Psoas muscle (tissue), 8 donors: ENCODE data around the gene EXOC3. TPM values are rescaled to one million over a fixed set of nuclear protein-coding genes. Genes with fewer than 3 reads are reported as not detected.

ENCODE experiments used
- ATAC-seq, 4 donors: fragments of 200-7000 bp; cut with Tn5 transposase; one replicate each; pipeline ENCODE4 v1.9.1; 2020; ENCODE audit warnings: moderate library complexity in 3 of 4, mild to moderate bottlenecking in 2 of 4
- DNase-seq, 2 donors: peaks; one replicate each; pipeline ENCODE4 v3.0.0-alpha.2; 2020
- H3K27ac ChIP-seq: fragments of 200-600 bp; one replicate; pipeline ENCODE4 v1.8.0; 2022
- H3K27me3 ChIP-seq, 3 donors: fragments of 200-600 bp in 1 of 3; one replicate each; pipeline versions ENCODE4 v1.6.1 to v1.8.0; 2013 to 2022; ENCODE audit warnings: low read length in 2 of 3, mild to moderate bottlenecking in 2 of 3, moderate library complexity in 1 of 3; ENCODE audit not compliant: insufficient read depth in 3 of 3
- H3K36me3 ChIP-seq, 2 donors: fragments of 200-600 bp in 1 of 2; one replicate each; pipeline versions ENCODE4 v1.6.1 to v1.8.0; 2013 to 2022; ENCODE audit warnings: low read depth in 1 of 2, mild to moderate bottlenecking in 1 of 2, moderate library complexity in 1 of 2; ENCODE audit not compliant: insufficient read depth in 1 of 2
- H3K4me1 ChIP-seq: fragments of 200-600 bp; one replicate; pipeline ENCODE4 v1.8.0; 2022
- H3K4me3 ChIP-seq: fragments of 200-600 bp; one replicate; pipeline ENCODE4 v1.8.0; 2022; ENCODE audit warnings: mild to moderate bottlenecking
- H3K9me3 ChIP-seq: fragments of 200-600 bp; one replicate; pipeline ENCODE4 v1.8.0; 2022
- CTCF ChIP-seq: fragments of 200-600 bp; IDR thresholded peaks from one replicate; pipeline ENCODE4 v1.8.0; 2022; ENCODE audit warnings: antibody characterized with exemption
- WGBS, 3 donors: extraction: QIAGEN DNeasy Blood & Tissue Kit; methylation state at CpG; one replicate each; pipeline versions ENCODE4 v1.1.6 to v1.1.7; 2013; 5-methylcytosine and 5-hydroxymethylcytosine counted together
- intact Hi-C, 2 donors: fragments of 100-400 bp; cut with DNase I; formaldehyde crosslinking; loops; one replicate each; pipeline versions ENCODE4 v1.11.0 to v1.14.2; 2022
- polyA plus RNA-seq, 3 donors: library from polyadenylated mRNA; stranded (reverse); fragments of 200-250 nt; gene quantifications; one replicate each; pipeline ENCODE4 v1.2.3, GENCODE V29; 2013
- total RNA-seq, 4 donors: library from RNA; stranded (reverse); fragmentation: NEBNext Ultra II Directional in 2 of 4; extraction: Animal tissue kit (Norgen Biotek cat#: 25700) in 2 of 4; gene quantifications; one replicate each; pipeline versions ENCODE4 v1.2.1 to v1.2.4, GENCODE V29; 2021 to 2023
- donor health status: healthy with polysubstance abuse.
- donor health status: DM: no; HTN: no; CAD: no; lungs with moderate emphysema.
- donor health status: Bipolar disorder and iron deficiency.
- donor health status: healthy.
- donor health status: DM: yes; HTN: yes; CAD: no.
- donor health status: DM: no; HTN: no; CAD: no.
- donor health status: DM: no; HTN: no; CAD: no.
- donor health status: DM: yes; HTN: yes; CAD: no.

Gene EXOC3
- total and polyA plus RNA-seq, 7 donors = 38.2 to 63.4 (median 56.5) TPM

GRCh38 chr5:431711-432050 lies 11.3 kb upstream of the EXOC3 start:
- peaks cover 0 to 9% (median 6%) of the 10 kb centered on the region in 3 donors for H3K27me3 ChIP-seq
- no peaks in the 10 kb centered on the region for H3K4me1 ChIP-seq
- no peak for TF ChIP-seq CTCF
- no peak overlapping the region for H3K4me3 ChIP-seq
- no peaks in the 10 kb centered on the region for H3K36me3 ChIP-seq
- no peak overlapping the region for H3K27ac ChIP-seq
- DNase-seq (peak in 1 of 2 donors; percentile 19), ATAC-seq (no peak)
- no peaks in the 10 kb centered on the region for H3K9me3 ChIP-seq
- WGBS, 3 donors = 90 to 96% (median 95%) methylated on average over 4 of the region's 4 CpGs
- intact Hi-C loops = no loop called here

- Histone ChIP-seq H3K27me3 (peaks cover 0 to 9% (median 8%) of the 10 kb centered on the region in 3 donors), H3K36me3 (no peaks in the 10 kb centered on the region), H3K27ac (no peak overlapping the region), H3K4me1 (no peaks in the 10 kb centered on the region), H3K9me3 (no peaks in the 10 kb centered on the region), H3K4me3 (no peak overlapping the region)
- TF ChIP-seq CTCF = no peak
- DNase-seq = no peak
- WGBS, 3 donors = 73 to 76% (median 74%) methylated on average over 17 to 18 of the region's 18 CpGs
- intact Hi-C loops = no loop called here
- ATAC-seq = no peak
These were observed 10.6 kb upstream of the EXOC3 start for GRCh38 chr5:432201-432927.

GRCh38 chr5:432928-433791 lies 9.8 kb upstream of the EXOC3 start:
- DNase-seq = peak in 1 of 2 donors; percentile 41
- 64 to 72% (median 65%) methylated on average over 22 to 23 of the region's 23 CpGs for WGBS, 3 donors
- intact Hi-C loops = no loop called here

GRCh38 chr5:433836-434235 lies 9.1 kb upstream of the EXOC3 start:
- TF ChIP-seq CTCF = no peak
- peak in 1 of 2 donors; percentile 48 for DNase-seq

More at GRCh38 chr5:432928-433791, 9.8 kb upstream of the EXOC3 start:
- no peak overlapping the region for H3K4me3 ChIP-seq
- peaks cover 0 to 10% (median 9%) of the 10 kb centered on the region in 3 donors for H3K27me3 ChIP-seq
- no peaks in the 10 kb centered on the region for H3K36me3 ChIP-seq
- ATAC-seq = peak in 1 of 4 donors; percentile 42
- no peak for TF ChIP-seq CTCF
- no peak overlapping the region for H3K27ac ChIP-seq
- no peaks in the 10 kb centered on the region for H3K9me3 ChIP-seq
- H3K4me1 ChIP-seq = no peaks in the 10 kb centered on the region

More at GRCh38 chr5:433836-434235, 9.1 kb upstream of the EXOC3 start:
- intact Hi-C loops = no loop called here
- 74 to 76% (median 75%) methylated on average over 15 to 16 of the region's 16 CpGs for WGBS, 3 donors
- H3K36me3 ChIP-seq = no peaks in the 10 kb centered on the region
- H3K27me3 ChIP-seq = peaks cover 0 to 9% (median 9%) of the 10 kb centered on the region in 3 donors
- H3K27ac ChIP-seq = no peak overlapping the region
- no peaks in the 10 kb centered on the region for H3K4me1 ChIP-seq
- H3K9me3 ChIP-seq = no peaks in the 10 kb centered on the region
- no peak overlapping the region for H3K4me3 ChIP-seq
- ATAC-seq = no peak
